HG02571 (cell line): ENCODE results near the gene THRA.

Source experiments
- ATAC-seq: cut with Tn5 transposase; IDR thresholded peaks from one replicate; pipeline ENCODE4 v1.9.1; 2021; ENCODE audit warnings: mild to moderate bottlenecking, moderate library complexity; ENCODE audit not compliant: unreplicated experiment

The THRA gene

DNA sequence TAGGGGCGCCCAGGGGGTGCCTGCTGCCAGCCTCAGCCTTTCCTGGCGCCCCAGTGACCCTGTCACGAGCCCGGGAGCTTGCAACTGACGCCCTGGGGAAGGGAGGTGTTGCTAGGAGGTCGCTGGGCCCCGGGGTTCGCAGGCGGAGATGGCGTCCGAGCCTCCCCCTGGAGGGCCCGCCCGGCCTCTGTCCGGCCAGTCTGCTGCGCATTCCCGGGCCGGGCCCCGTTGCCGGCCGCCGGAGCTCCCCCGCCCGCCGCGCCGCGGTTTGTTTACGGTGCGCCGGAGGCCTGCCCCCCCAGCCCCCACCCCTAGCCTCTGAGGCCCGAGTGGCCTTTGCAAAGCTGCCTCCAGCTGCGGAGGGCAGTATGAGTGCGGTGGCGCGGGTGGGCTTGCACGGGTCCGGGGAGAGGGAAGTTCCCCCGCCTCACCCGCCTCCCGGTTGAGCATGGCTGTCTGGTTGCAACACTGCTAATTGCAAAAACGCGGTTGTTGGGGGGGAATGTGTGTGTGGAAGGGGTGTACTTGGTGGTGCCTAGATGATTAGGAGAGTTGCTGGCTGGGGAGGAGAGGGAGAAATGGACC is 514 bp downstream of the THRA start:
- ATAC-seq: no peak

DNA sequence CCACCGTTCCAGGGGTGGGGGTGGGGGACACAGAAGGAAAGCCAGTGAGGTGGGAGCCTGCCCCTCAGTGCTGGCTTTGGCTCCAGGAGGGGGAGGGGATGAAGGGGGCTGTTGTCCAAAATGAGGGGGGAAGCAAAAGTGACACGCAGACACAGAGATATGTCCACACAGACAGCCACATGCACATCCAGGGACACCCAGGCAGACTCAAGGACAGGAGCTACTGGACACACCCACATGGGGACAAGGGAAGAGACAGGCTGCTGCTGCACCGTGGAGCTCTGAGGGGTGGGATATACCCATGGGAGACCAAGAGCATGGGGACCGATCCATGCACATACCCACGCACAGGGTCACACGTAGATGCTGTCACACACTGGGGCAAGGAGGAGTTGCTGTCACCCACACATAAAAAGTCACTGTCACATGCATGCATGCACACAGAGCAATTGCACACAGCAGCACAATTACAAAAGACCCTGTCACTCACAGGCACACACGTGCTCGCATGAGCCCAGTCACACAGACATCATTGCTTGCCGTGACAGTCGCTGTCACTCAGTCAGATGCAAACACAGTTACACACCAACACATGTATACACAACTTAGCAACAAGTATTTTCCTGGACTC is 1.3 kb downstream of the THRA start:
- ATAC-seq: no peak

DNA sequence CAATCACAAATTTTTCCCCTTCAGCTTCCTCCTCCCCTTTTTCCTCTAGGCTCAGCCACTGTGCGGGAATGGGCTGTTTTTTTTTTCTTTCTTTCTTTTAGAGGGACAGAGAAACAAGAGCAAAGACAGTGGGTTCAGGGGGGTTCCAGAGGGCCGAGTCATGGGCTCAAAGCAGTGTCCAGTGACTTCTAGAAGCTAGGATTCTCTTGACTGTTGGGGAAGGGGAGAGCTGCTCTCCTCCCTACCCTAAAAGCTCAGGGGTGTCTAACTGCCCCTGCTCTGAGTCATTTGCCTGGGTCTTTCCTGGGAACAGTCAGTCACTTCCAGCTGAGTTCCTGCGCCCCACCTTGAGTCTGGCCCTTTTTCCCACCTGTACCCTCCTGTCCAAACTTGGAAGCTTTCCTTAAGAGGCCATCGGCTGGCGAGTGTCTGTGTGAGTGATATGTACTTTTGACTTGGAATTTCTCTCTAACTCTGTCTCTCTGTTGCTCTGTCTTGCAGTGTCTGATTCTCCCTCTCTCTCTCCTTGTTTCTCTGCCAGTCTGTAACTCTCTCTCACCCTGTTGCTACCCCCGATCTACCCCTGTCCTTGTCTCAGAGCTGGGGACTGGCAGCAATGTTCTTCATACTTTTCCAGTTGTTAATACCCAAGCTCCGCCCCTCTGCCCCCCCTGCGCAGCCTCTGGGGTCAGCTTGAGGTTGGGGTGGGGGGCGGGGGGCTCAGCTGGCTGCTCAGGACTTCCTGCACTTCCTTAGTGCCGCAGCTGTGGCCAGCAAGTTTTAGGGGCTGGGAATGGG is 2.4 kb downstream of the THRA start:
- ATAC-seq: no peak

DNA sequence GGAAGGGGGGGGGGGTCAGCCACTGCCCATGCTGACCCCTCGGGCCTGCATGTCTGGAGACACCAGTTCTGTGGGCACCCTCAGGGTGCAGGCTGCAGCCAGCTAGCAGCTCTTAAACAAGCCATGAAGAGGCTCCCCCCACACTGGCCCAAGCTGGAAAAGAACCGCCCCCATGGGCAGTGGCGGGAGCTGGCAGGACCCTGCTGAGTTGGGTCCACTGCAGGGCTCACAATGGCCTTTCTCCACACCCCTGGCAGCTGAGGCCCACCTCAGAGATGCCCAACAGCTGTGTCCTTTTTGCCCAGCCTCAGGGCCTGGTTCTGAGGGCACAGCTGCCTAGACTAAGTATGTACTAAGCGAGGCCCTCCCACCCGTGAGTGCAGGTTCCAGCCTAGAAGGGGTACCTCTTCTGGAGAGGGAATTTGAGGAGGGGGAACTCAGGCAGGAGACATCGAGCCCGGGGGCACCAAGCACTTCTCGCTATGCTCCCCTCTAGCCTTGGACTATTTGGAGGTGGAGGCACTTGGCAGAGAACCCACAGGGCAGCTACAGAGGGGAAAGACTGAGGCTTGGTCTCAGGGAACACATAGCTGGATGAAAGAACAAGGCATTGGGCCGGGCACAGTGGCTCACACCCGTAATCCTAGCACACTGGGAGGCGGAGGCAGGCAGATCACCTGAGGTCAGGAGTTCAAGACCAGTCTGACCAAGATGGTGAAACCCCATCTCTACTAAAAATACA is 3.2 kb downstream of the THRA start:
- no peak for ATAC-seq

DNA sequence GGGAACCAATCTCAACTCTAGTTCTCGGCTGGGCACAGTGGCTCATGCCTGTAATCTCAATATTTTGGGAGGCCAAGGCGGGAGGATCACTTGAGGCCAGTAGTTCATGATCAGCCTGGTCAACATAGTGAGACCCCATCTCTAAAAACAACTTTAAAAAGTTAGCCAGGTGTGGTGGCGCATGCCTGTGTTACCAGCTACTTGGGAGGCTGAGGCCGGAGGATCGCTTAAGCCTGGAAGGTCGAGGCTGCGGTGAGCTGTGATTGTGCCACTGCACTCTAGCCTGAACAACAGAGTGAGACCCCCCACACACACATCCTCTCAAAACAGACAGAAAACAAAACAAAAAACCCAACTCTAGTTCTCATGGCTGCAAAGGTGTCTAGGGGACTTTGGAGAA is 4.9 kb downstream of the THRA start:
- ATAC-seq: no peak

DNA sequence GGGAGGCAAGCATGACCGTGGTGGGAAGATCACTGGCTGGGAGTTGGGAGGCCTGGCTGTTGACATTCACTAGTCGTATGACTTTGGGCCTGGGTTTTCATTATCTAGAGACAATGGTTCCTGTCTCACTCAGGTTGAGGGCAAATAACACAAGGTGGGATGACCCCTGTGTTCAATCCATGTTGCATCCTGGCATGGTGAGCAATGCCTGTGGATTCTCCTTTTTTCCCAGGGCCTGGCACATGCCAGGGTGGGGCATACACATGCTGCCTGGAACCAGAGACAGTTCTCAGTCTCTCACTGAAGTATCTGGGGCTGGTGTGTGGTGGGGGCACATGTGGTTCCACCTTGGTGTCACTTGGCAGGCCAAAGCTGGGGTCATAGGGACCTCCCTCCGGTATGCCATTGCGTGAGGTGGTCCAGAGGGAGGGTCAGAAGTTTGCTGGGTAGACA is 5.4 kb downstream of the THRA start:
- no peak for ATAC-seq

DNA sequence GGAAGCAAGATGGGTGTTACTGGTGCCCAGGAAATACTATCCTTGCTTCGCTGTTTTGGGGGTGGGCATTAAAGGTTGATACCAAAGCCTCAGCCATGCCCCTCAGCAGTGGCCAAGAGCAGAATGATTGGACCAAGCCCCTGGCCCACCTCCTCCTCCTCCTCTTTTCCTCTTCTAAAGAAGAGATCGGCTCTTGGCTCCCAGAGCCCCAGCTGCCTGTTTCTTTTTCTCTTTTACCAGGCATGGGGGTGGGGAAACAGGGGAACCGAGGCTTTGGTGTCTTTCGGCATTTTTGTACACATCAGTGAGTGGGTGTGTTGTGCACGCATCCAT is 5.8 kb downstream of the THRA start:
- no peak for ATAC-seq

DNA sequence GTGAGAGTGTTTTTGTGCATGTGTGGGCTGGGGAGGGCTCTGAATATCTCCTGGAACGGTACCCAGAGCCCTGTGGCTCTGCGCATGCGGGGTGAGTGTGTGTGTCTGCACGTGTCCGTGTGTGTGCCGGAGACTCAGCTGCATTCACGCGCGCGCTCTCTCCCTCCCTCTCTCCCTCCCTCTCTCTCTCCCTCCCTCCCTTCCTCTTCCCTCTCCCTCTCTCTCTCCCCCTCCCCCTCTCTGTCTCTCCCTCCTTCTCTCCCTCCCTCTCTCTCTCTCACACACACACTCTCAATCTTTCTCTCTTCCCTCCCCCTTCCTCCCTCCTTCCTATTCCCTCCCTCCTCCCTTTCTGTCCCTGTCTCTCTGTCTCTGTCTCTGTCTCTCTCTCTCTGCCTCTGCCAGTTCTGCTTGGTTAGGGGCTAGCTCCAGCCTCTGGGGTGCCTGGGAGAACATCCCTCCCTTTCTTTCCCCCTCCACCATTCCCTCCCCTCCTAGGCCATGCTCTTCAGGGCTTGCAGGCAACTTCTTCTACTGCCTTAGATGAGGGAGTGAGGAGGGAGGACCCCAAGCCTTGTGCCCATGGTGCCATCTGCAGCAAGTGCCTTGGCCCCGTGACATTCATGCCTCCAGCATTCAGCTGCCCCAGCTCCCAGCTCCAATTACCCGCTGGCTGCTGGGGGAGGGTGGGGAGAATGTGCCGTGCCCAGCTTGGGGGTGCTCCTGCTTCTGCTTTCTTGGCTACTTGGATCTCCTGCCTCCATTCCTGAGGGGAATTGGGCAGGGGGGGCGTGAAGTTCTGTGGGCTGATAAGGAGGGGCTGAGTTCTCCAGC is 6.4 kb downstream of the THRA start:
- ATAC-seq: no peak

DNA sequence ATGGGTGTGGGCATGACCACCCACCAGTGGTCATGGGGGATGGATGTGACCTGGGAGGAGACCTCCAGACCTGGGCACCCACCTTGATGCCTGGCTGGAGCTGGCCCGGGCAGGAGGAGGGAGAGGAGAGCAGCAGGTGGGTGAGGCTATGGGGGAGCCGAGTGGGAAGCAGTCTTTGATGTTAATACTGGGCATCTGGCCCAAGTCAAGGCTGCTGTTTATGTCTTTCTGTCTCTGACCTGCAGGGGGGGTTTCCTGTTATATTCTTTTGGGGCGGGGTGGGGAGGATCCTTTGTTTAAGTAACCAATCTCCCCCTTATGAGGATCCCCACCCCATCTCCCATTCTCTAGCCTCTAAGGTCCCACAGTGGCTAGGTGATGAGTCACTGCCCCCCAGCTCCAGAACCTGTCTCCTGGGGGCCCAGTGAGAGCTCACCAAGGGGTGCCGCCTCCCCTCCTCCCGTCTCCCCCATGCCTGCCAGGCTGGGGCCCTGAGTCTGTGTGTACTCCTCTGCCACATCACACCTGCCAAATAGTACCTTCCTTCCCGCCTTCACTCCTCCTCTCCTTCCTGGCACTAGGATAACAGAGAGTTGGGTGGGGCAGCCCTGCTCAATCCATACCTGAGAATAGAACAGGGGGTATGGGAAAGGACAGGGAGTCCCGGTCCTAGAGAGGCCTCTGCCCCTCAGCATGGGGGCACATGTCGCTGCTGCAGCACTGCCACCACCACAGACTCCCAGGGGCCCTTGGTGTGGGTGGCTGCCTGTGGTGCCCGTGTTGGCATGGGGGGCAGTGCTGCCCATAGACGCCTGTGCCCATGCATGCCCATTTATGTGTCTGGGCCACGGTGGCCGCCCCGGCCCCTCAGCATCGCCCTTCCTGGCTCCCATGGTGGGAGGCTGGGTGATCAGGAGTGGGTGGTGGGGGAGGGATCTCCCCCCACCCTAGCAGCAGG is 7.3 kb downstream of the THRA start:
- ATAC-seq: no peak

DNA sequence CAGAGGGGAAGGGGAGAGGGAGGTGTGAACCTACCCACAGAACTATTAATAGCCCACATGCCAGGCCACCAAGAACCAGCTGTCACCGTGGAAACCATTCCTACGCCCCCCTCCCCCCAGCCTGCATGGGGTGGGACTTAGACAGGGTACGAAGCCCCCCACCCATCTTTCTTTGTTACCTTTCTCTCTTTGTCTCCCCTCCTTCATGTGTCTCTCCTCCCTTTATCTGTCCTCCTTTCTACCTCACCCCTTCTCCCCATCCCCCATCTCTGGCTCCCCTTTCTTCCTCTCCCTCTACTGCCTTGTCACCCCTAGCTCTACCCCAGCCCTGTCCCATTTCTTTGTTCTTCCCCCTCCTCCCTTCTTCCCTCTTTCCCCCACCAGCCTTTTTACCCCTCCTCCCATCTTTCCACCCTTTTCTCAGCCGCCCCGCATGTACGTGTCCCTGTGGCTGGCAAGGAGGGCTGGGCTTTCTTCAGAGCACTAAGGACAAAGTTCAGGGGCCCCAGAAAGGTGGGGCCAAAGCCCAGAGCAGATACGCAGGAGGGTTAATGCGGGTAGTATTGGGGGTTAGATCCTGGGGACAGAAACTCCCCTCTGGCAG is 8.0 kb downstream of the THRA start:
- no peak for ATAC-seq

DNA sequence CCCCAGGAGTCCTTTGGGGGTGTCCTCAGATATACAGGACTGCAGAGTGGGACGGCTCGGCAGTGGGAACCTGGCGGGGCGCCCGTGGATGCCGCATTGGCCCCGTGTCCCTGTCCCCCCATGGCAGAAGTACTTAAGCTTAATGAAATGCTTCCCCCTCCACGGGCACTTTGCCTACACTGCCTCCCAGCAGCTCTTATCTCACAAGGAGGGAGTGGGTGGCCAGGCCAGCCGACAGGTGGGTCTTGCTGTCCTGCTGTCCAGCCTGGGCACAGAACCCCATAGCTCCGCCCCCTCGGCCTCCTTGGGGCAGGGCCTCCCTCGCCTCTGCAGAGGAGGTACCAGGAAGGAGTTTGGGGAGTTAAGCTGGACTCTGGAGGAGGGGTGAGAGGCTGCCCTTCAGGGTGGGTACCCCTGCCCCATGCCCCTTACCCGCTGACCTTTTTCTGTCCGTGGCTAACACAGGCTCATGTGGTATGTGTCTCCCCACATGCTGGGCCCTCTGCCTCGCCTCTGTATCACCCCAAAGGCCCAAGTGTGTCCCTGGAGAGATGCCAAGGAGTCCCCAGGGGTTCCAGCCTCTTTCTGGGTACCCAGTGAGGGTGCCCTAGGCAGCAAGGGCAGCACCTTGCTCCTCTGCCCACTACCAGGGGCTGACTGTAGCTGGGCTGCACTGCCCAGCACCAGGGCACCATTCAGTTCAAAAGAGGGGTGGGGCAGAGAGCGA is 8.7 kb downstream of the THRA start:
- no peak for ATAC-seq

DNA sequence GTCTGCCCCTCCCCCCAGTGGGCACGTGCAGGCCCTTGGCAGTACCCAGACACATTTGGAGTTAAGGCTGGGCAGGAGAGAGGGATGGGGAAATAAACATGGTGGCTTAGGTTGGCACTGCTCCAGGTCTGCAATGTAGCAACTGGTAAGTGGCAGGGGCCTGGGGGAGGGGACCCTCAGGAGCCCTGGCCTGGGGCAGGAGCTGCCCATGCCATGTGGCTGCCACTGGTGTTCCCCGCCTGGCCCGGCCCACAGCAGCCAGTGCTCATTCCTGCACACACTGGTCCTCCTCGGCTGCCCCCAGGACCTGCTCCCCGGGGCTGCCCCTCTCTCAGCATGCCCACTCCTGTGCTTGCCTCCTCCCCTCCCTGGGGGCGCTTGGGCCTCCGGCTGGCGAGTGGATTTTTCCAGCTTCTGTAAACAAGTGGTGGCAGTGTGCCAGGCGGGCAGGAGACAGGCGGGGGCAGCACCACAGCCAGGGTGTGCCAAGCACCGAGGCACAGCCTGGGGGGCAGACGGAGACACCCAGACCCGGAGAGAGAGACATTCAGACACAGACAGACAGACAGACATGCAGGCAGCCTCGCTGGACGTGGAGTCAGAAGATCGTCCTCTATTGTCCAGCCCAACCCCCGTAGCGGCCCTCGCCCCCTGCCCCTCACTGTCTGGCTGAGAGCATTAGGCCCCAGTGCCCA is 9.4 kb downstream of the THRA start:
- no peak for ATAC-seq

DNA sequence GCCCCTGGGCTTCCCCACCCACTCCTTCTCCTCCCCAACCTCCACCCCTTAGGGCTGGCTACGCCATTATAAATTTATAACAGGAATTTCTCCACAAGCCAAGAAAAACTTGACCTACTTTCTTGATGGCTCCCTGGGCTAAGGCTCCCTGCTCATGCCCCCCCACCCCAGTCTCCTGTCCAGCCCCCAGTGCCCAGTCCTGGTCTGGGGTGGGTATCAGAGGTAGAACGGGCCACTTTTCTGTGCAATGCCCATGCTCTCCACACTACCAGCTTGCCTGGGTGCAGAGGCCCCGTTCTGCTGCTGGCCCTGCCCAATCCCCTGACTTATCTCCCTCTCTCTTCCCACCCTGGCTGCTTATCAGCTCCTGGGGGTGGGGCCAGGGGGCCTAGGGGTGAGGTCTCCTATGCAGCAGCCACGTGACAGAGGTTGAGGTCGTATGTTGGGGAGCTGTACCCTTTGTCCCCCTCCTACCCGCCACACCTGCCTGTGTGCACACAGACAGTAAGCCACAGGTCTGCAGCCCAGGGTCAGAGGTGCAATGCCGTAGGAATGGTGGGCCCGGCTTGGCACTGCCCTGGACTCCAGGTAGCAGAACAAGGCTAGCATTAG is 10.1 kb downstream of the THRA start:
- ATAC-seq: no peak

DNA sequence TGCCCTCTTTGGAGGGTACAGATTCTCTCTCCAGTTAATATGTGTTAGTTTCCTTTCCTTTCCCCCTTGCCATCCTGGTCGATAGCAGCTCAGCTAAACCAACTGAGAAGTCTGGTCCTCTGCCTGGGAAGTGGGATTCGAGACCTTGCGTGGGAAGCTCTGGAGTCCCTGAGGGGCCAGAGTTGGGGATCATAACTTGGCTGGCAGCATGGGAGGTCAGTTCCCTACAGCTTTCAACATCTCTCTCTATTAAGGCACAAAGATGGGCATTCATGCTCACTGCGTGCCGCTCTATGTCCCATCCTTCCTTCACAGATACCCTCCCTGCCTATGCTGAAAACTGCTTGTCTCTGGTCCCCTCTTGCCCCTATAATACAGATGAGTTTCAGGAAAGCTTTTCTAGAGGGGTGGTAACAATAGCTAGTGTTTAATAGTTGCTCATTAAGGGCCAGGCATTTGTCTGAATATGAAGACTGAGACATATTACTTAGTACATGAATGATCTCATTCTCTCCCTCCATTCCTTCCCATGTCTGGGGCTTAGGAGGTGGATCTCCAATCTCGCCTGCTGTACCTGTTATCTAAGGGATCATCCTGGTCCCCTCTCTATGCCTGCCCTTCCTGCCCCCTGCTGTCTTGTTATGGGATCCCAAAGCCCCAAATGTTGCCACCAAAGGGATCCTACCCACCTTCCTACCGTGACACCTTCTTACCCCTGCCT is 10.8 kb downstream of the THRA start:
- ATAC-seq: no peak

DNA sequence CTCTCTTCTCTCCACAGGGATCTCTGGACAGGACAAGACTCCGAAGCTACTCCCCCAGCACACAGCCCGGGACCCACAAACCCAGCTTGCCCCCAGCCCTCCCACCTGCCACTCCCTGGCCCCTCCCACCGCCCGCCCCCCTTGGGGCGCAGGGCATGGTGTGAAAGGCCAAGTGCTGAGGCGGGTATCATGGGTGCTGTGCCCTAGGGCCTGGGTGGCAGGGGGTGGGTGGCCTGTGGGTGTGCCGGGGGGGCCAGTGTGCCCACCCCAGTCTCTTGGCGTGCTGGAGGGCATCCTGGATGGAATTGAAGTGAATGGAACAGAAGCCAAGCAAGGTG is 11.4 kb downstream of the THRA start:
- ATAC-seq: no peak

DNA sequence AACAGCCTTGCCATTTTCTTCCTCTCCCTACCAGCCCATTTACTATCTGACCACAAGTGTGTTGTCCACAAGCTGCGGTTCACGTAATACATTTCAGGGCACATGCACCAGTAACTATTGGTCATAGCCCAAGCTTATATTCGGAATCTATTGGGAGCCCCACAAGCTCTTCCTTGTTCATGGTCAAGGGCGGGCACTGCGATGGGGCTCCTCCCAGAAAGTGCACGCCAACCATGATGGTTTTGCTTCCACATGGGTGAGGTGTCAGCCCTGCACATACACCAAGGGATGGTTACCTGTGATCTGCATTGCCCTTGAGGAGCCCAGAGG is 12.1 kb downstream of the THRA start:
- ATAC-seq: no peak
